Lower leg skin (tissue), 3 donors: ENCODE measurements around the gene PDE6A.

Experiments
- POLR2A ChIP-seq, 2 donors: fragments of 450-650 bp; IDR thresholded peaks; one replicate each; pipeline ENCODE4 v1.6.1; 2016 to 2017; ENCODE audit warnings: antibody characterized with exemption in 2 of 2, mild to moderate bottlenecking in 1 of 2, moderate library complexity in 1 of 2
- TF ChIP-seq, protein P1 (sequence below), 3 donors: fragments of 450-650 bp; IDR thresholded peaks; one replicate each; pipeline ENCODE4 v1.5.1; 2016; ENCODE audit warnings: antibody characterized with exemption in 3 of 3, mild to moderate bottlenecking in 3 of 3, moderate library complexity in 2 of 3

DNA sequence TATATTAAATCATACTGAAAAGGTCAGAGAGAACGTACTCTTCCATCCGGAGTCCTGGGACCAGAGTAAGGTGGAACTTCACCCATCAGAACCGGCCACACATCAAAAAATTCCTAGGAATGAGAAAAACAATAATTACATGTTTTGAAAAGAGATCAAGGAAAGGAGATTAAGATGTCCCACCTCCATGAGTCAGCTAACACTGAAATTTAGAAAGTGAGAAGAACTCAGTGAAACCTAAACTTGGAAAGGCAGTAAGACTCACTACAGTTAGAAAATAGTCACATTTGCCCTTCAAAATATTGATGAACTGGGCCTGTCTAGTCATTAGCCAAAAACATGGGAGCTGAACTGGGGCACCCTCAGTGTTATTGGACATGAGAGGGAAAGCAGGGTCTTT is 23.0 kb downstream of the PDE6A start:
- TF ChIP-seq, protein P1, sequence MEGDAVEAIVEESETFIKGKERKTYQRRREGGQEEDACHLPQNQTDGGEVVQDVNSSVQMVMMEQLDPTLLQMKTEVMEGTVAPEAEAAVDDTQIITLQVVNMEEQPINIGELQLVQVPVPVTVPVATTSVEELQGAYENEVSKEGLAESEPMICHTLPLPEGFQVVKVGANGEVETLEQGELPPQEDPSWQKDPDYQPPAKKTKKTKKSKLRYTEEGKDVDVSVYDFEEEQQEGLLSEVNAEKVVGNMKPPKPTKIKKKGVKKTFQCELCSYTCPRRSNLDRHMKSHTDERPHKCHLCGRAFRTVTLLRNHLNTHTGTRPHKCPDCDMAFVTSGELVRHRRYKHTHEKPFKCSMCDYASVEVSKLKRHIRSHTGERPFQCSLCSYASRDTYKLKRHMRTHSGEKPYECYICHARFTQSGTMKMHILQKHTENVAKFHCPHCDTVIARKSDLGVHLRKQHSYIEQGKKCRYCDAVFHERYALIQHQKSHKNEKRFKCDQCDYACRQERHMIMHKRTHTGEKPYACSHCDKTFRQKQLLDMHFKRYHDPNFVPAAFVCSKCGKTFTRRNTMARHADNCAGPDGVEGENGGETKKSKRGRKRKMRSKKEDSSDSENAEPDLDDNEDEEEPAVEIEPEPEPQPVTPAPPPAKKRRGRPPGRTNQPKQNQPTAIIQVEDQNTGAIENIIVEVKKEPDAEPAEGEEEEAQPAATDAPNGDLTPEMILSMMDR (IDR thresholded peaks at IDR 0.05) = no peak
- TF ChIP-seq POLR2A (IDR thresholded peaks at IDR 0.05) = no peak
